Left hindlimb (tissue), 1 donor: ENCODE measurements around the gene SETD1B.
"Not testable (repeated sequence)": the region's sequence is repeated elsewhere in the genome, so short reads cannot be mapped to it uniquely, and the experiment has no call there.

Source experiments
- DNase-seq: peaks from one replicate; pipeline ENCODE4 v3.0.0-alpha.2; 2018

SETD1B gene

GRCh38 chr12:121781484-121781997 is 22.3 kb upstream of the SETD1B start:
- DNase-seq, result no peak

- no peak for DNase-seq
These were observed 21.5 kb upstream of the SETD1B start for GRCh38 chr12:121781998-121782979.

GRCh38 chr12:121783766-121784165 is 20.0 kb upstream of the SETD1B start:
- DNase-seq, result no peak

- DNase-seq, result no peak
These were observed 19.3 kb upstream of the SETD1B start for GRCh38 chr12:121784460-121784859.

GRCh38 chr12:121786440-121786825 is 17.4 kb upstream of the SETD1B start:
- DNase-seq, result peak; percentile 31

- DNase-seq, result peak; percentile 21
These were observed 16.5 kb upstream of the SETD1B start for GRCh38 chr12:121787063-121788025.

GRCh38 chr12:121788176-121788818 is 15.5 kb upstream of the SETD1B start:
- no peak for DNase-seq

- peak; percentile 46 for DNase-seq
These were observed 14.5 kb upstream of the SETD1B start for GRCh38 chr12:121789233-121789781.

GRCh38 chr12:121789800-121790728 is 13.7 kb upstream of the SETD1B start:
- DNase-seq, result peak; percentile 63

- DNase-seq, result not testable (repeated sequence)
These were observed 13.0 kb upstream of the SETD1B start for GRCh38 chr12:121790785-121791184.

GRCh38 chr12:121791671-121792551 is 11.9 kb upstream of the SETD1B start:
- DNase-seq, result peak; percentile 46

GRCh38 chr12:121792607-121793439 is 11.0 kb upstream of the SETD1B start:
- no peak for DNase-seq

GRCh38 chr12:121793440-121793837 is 10.4 kb upstream of the SETD1B start, which contains the start of gene RHOF:
TSS of gene RHOF (minus strand) at chr12:121793688. CDS start at chr12:121793633, 55 bp downstream.
- DNase-seq, result no peak

GRCh38 chr12:121793838-121794533 is 9.8 kb upstream of the SETD1B start:
- peak; percentile 93 for DNase-seq

GRCh38 chr12:121794534-121795033 is 9.2 kb upstream of the SETD1B start:
- no peak for DNase-seq

- DNase-seq, result peak; percentile 92
These were observed 8.5 kb upstream of the SETD1B start for GRCh38 chr12:121795034-121795968.
